ENCODE results near the gene INA.
A peak's percentile ranks its signal among the peaks of the same experiment; 100 is the strongest.
"Not testable (repeated sequence)": the region's sequence is repeated elsewhere in the genome, so short reads cannot be mapped to it uniquely, and the experiment has no call there.

Gene INA

DNA sequence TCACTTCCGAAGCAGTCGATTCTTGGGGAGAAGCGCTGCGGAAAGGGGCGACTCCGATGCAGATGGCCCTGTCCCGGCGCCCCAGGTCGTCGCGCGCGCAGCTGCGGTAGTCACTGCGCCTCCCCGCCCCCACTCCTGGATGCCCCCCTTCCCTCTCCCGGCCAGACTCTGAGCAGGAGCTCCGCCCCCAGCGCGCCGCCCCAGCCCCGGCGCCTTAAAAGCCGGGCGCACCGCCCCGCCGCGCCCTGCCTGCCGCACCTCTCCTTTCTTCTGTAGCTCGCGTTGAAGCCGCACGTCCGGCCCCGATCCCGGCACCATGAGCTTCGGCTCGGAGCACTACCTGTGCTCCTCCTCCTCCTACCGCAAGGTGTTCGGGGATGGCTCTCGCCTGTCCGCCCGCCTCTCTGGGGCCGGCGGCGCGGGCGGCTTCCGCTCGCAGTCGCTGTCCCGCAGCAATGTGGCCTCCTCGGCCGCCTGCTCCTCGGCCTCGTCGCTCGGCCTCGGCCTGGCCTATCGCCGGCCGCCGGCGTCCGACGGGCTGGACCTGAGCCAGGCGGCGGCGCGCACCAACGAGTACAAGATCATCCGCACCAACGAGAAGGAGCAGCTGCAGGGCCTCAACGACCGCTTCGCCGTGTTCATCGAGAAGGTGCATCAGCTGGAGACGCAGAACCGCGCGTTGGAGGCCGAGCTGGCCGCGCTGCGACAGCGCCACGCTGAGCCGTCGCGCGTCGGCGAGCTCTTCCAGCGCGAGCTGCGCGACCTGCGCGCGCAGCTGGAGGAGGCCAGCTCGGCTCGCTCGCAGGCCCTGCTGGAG is at the start of gene INA:
Gene INA, plus strand, starts transcription at position 243 of the 817 bp plus-strand sequence. Its CDS starts 74 bp downstream, at position 317.
- DNase-seq: peak; percentile 72 to 82

DNA sequence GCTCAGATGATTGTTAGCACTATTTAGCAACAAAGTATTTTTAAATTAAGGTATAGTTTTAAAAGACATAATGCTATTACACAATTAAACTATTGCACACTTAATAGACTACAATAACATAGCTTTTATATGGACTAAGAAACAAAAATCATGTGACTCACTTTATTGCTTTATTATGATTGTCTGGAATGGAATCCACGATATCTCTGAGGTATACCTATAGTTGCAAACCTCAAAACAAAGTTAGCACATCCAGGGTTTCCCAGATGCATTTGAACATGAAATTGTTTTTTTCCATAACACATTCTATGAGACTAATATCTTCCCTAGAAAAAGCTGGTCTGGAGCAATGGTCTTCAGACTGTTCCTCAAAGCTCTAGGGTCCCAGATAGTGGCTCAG is 49.5 kb upstream of the INA start:
- no peak for DNase-seq

DNA sequence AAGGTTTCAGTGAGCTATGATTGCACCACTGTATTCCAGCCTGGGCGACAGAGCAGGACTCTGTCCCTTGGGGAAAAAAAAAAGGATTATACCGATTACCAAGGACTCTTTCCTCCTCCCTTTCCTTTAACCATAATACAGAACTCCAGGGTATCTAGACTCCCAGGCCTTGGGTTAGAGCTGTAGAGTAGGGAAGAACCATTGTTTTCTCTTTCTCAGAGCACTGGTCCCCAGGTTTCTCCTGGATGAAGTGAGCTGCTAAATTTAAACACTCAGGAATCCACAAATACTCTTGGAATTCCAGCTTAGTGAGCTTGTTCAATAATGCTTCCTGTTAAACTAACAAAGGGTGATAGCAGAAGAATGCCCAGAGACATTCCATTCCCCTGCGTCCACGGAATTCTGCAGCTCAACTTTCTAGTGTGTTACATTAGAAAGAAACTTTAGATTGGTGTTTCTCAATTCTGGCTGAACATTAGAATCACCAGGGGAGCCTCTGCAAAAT is 45.8 kb upstream of the INA start:
- DNase-seq: no peak

DNA sequence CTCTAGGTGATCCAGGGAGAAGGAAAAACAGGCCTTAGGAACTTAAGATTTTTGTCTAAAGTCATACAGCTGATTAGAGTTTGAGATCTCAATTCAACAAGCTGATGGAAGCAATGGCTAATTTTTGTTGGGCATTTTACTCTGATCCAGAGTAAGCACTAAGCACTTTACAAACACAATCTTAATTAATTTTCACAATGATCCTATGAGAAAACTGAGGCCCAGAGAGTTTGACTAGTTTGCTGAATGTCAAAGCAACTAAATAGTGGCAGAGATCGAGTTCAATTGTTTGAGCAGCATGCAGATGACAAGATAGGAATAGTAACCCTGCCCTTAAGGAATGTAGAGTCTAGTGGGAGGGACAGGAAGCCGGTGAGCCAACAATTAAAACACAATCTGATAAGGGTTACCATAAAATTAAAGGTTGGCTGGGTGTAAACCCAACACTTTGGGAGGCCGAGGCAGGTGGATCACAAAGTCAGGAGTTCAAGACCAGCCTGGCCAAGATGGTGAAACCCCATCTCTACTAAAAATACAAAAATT is 44.7 kb upstream of the INA start:
- DNase-seq: no peak

DNA sequence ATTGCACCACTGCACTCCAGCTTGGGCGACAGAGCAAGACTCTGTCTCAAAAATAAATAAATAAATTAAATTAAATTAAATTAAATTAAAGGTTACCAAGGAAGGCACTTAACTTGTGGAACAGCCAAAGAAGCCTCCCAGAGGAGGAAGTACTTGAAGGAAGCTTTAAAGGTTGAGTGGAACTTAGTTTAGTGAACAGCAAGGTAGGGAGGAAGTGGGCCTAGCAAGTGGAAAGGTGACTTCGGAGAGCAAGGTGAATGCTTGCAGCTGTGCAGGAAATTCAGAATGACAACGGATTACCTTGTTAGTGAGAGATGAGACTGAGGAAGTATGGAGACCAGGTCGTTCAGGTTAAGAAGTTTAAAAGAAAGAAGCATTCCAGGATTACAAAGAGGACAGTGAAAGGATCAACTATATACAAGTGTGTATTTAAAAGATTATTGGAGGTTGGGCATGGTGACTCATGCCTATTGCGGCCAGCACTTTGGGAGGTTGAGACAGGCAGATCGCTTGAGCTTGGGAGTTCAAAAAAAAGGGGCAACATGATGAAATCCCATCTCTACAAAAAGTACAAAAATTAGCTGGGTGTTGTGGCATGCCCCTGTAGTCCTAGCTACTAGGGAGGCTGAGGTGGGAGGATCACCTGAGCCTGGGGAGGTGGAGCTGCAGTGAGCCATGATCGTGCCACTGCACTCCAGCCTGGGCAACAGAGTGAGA is 44.0 kb upstream of the INA start:
- no peak for DNase-seq

DNA sequence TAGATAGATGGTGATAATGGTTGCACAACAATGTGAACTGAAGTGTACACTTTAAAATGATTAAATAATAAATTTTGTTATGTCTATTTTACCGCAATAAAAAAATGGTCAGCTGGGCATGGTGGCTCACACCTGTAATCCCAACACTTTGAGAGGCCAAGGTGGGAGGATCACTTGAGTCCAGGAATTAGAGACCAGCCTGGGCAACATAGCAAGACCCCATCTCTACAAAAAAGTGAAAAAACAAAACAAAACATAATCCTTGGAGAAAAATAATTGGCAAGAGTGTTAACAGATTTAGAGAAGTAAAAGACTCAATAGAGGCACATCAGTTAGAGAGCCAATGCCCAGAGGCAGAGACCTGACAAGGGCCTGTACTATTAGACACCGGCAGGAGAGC is 41.2 kb upstream of the INA start:
- no peak for DNase-seq

DNA sequence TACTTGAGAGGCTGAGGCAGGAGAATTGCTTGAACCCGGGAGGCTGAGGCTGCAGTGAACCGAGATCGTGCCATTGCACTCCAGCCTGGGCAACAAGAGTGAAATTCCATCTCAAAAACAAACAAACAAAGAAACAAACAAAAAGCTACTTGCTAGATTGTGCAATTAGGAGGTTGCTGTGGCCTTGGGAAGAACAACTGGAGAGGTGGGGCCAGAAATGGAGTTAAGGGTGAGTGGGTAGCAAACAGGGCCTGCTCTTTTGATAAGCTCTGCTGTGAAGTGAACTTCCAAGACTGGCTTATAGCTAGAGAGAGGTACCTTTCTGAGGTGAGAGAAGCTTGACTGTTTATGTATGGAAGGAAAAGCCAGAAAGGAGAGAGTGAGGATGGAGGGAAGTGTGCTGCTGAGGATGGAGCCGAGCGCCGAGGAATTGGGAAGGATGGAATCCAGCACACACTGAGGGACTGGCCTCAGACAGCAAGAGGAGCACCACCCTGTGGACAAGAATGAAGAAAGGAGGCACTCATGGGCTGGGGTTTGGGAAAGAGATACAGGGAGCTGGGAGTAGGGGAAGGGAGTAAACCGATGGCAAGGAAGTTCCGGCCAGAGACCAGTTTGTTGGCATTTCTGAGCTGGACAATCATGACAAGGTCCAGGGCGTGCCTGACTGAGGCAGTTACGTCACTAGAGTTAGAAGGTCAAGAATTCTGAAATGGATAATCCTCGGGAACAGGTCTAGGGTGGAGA is 38.3 kb upstream of the INA start:
- DNase-seq: no peak

DNA sequence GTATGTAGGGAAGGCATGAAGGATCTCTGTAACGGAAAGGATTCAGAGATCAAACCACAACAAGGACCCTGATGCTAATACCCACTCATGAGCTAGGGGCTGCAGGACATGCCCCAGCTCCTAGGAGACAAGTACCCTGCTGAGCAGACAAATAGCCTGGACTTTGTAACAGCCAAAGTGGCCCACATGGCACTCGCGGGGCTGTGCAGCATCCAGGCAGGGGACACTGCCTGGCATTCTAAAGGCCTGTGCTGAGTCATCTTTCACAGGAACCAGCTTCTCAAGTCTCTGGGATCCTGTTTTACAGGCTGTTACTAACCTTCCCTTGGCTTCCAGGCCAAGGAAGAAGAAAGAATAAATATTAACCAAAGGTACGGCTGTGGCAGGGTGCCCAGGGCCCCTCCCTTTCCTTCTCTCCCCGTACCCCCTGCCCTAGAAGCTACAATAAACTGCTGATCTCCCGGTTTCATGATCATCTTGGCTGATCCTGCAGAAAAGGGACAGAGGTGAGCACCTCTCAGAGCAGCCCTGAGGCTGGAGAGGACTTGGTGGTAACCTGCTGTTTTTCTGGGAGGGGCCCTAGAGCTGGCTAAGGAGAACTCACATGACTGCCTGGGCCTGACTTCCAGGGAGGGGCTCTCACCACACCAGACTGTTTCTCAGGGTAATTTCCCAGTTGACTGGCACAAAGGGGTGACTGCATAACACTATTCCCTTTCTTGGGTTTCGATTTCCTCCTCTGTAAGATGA is 35.5 kb upstream of the INA start:
- peak in 1 of 2 experiments; percentile 20 for DNase-seq

DNA sequence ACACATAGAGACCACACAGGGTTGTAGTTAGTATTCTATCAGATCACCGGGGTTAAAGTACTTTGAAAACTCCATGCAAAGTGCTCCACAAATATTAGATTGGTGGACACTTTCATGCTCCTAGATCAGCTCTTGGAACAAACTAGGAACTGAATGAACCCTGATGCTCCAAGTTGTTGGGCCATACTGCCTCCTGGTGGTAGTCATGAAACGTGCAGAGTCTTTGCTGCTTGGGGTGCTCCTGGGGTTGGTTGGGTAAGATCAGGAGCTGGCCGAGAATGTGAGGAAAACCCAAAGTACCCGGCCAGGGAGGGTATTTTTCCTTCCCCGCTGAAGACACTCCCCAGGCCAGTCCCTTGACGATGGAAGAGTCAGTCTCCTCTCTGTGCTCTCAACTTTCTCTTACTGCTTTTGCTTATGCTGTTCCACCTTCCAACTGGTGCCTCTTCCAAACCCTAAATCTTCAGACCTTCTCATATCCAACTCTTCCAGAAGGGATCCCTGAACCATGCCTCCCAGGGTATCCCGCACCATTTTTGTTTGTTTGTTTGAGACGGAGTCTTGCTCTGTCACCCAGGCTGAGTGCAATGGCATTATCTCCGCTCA is 32.2 kb upstream of the INA start:
- peak; percentile 38 to 39 for DNase-seq

DNA sequence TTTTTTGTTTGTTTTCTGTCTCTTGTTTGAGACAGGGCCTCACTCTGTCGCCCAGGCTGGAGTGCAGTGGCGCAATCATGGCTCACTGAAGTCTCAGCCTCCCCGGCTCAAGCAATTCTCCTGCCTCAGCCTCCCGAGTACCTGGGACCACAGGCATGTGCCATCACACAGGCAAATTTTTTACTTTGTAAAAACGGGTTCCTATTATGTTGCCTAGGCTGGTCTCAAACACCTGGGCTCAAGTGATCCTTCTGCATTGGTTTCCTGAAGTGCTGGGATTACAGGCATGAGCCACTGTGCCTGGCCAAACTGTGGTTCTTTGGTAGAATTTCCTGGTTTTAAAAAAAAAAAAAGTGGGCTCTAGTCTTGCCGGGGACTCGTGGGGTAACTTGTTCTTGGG is 31.4 kb upstream of the INA start, which contains the start of gene RPEL1:
Gene RPEL1, plus strand, starts transcription at position 301 of the 400 bp plus-strand sequence. CDS start 110 bp downstream, outside the sequence.
- not testable (repeated sequence) for DNase-seq

DNA sequence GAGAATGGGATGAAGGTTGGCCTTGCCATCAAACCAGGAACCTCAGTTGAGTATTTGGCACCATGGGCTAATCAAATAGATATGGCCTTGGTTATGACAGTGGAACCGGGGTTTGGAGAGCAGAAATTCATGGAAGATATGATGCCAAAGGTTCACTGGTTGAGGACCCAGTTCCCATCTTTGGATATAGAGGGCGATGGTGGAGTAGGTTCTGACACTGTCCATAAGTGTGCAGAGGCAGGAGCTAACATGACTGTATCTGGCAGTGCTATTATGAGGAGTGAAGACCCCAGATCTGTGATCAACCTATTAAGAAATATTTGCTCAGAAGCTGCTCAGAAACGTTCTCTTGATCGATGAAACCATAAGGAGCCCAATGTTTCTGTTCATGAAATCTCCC is 30.6 kb upstream of the INA start:
- no peak for DNase-seq

DNA sequence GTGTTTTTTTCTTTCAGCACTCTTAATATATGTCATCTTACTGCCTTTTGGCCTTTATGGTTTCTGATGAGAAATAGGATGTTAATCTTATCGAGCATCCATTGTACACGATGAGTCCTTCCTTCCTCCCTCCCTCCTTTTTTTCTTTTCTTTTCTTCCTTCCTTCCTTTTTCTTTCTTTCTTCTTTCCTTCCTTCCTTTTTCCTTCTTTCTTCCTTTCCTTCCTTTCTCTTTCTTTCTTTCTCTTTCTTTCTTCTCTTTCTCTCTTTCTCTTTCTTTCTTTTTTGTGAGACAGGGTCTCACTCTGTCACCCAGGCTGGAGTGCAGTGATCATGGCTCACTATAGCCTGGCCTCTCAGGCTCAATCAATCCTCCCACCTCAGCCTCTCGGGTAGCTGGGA is 22.8 kb upstream of the INA start:
- no peak for DNase-seq

DNA sequence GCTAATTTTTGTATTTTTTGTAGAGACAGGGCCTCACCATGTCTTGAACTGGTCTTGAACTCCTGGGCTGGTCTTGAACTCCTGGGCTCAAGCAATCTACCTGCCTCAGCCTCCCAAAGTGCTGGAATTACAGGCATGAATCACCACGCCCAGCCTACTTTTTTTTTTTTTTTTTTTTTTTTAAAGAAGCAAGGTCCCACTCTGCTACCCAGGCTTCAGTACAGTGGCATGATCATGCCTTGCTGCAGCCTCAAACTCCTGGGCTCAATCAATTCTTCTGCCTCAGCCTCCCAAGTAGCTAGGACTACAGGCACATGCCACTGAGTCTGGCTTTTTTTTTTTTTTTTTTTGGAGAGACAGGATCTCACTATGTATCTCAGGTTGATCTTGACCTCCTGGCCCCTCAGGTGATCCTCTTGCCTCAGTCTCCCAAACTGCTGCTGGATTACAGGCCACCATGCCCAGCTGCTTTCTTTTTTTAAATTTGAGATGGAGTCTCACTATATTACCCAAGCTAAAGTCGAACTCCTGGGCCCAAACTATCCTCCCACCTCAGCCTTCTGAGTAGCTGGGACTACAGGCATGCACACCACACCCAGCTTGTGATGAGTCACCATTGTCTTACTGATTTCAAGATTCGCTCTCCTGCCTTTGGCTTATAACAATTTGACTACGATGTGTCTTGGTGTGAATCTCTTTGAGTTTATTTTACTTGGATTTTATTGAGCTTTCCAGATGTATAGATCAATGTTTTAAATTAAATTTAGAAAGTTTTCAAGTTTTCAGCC is 22.2 kb upstream of the INA start:
- no peak for DNase-seq

DNA sequence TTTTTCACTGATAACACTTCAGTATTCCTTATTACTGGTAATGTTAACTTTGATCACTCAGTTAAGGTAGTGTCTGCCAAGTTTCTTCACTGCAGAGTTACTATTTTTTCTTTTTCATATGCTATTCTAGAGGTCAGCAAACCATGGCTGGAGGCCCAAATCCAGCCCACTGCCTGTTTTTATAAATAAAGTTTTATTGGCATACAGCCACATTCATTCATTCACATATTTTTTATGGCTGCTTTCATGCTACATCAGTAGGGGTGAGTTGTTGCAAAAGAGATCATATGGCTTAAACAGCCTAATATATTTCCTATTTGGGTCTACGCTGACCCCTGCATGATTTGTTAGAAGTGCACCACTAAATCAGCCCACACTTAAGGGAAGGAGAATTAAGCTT is 20.3 kb upstream of the INA start:
- no peak for DNase-seq

DNA sequence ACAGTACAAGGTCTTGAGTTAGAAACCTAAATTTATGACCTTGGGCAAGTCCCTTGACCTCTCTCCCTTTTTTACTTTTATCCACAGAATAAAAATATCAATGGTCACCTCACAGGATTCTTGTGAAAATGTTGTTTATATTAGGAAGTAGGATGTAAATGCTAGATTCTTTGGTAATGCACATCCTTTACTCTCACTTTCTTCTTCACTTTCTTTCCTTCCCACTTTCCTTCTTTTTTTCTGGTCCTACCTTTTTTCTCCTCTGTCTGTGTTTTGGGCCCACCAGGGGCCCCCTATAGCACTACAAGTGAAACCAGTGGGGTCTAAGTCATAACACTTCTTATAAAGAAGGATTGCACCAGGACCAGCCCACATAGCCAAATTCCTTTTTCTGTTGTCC is 19.1 kb upstream of the INA start:
- DNase-seq: no peak

DNA sequence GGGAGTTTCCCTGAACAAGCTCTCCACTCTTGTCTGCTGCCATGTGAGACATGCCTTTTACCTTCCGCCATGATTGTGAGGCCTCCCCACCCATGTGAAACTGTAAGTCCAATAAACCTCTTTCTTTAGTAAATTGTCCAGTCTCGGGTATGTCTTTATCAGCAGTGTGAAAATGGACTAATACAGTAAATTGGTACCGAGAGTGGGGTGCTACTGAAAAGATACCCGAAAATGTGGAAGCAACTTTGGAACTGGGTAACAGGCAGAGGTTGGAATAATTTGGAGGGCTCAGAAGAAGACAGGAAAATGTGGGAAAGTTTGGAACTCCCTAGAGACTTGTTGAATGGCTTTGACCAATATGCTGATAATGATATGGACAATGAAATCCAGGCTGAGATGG is 18.0 kb upstream of the INA start:
- not testable (repeated sequence) for DNase-seq

DNA sequence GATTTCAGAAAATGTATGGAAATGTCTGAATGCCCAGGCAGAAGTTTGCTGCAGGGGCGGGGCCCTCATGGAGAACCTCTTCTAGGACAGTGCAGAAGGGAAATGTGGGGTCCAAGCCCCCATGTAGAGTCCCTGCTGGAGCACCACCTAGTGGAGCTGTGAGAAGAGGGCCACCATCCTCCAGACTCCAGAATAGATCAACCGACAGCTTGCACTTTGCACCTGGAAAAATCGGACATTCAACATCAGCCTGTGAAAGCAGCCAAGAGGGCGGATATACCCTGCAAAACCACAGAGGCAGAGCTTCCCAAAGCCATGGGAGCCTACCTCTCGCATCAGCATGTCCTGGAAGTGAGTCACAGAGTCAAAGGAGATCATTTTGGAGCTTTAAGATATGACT is 16.9 kb upstream of the INA start:
- no peak for DNase-seq

DNA sequence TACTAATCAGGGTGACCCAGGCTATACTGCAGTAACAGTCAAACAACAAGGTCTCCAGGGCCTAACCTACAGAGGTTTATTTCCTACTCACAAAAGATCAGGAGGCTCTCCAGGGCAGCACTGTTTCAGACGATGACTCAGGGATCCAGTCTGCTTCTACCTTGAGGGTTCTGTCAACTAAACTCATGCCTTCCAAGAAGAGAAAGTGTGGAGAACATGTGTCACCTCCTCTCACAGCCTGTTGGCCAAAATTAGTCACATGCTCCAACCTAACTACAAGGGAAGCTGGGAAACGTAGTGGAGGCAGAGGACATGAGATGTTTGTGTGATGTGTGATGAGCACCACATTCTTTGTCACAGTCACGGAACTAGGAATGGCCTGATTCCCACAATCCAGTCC is 14.7 kb upstream of the INA start:
- no peak for DNase-seq

DNA sequence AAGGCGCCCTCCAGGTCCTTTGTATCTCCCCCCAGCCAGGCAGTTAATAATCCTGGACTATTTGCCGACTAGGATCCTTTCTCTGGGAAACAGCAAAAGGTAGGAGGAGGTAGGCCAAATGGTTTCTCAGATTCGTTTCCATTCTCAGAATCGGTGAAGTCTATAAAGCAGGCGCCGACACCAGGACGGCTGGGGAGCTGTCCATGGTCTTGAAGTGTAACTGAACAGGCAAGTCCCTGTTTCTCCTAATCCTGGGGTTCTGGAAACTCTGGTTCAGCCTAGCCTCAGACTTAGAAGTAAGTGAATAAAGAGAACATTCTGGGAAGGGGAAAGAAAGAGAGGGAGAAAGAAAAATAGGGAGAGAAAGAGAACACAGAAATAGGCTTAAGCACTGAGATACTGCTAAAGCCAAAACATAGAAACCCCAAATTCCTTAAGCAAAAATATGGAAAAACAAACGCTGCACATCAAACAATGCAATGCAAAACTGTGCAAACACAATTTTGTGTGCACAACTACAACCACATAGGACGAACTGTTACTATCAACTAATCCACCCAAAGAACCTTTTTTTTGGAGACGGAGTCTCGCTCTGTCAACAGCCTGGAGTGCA is 11.1 kb upstream of the INA start:
- DNase-seq: no peak

DNA sequence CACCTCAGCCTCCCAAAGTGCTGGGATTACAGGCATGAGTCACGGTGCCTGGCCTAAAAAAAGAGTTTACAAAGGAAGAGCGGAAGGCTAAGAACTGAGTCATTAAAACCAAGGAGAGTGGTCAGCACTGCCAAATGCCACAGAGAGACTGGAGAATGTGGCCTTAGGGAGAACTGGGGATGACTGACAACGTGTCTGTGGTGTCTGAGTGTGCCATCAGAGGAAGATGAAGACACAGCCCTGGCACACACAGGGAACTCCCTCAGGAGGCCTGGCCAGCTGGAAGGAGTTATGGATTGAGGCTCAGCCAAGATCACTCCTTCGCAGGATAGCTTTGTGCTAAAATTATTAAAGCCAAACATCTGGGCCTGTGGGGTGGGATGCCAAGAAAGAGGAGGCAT is 3.9 kb upstream of the INA start:
- no peak for DNase-seq

Data from SHP77 (cell line).